Dedifferentiated amniotic fluid mesenchymal stem cell (primary cell): ENCODE results near the gene AK1.

Experiments
- DNase-seq: peaks from one replicate; pipeline ENCODE4 v3.0.0-alpha.2; 2016; ENCODE audit errors: extremely low spot score

AK1 gene

DNA sequence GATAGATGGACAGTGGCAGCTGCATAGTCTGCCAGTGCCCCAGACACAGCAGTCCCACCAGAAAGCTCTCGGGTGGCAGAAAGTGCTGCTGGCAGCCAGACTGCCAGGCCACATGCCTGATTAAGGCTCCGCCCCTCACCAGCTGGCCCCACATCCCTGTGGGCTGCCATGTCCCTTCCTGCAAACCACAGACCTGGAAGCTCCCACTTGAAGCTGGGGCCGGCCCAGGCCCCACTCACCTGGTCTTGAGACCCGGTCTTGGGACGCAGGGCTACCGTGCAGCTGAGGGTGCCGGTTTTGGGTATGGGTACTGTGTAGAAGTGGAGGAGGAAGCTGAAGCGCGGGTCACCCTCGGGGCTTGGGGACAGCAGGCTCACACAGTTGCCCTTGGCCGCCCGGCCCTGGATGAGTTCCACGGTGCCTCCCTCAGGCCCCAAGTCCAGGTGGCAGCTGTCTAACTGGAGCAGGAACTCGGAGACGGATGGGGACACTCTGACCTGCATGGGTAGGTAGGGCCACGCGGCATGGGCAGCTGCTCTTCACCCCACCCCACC is 59.5 kb downstream of the AK1 start:
- DNase-seq = no peak

- DNase-seq = no peak
These were observed 60.7 kb downstream of the AK1 start for GRCh38 chr9:127816728-127817127.
